Astrocyte (in vitro differentiated cells and primary cell): ENCODE data around the gene ARHGAP32.

Source experiments
- CTCF ChIP-seq: IDR thresholded peaks from 2 replicates; pipeline ENCODE4 v1.5.1; 2011; ENCODE audit warnings: low read depth, mild to moderate bottlenecking, inconsistent platforms, low read length, moderate library complexity; ENCODE audit not compliant: insufficient read depth
- EZH2 ChIP-seq: IDR thresholded peaks from 2 replicates; pipeline ENCODE4 v1.6.1; 2012; ENCODE audit warnings: mild to moderate bottlenecking, low read length, inconsistent platforms; ENCODE audit not compliant: insufficient read depth

GRCh38 chr11:129075757-129076156 is 116.4 kb downstream of the ARHGAP32 start:
- no peak for TF ChIP-seq CTCF
- TF ChIP-seq EZH2: no peak
